GM11168 (cell line): ENCODE results near the gene SLC29A1.

Experiments used
- in situ Hi-C: fragments of 300-500 bp; cut with MboI; formaldehyde crosslinking; loops from one replicate; pipeline ENCODE4 v1.12.0; 2022; ENCODE audit warnings: low sequenced_read_pairs; ENCODE audit not compliant: unreplicated experiment

SLC29A1 gene

GRCh38 chr6:44264154-44265006 is 41.0 kb downstream of the SLC29A1 start:
- in situ Hi-C loops: no loop called here

GRCh38 chr6:44265007-44265721 is 41.8 kb downstream of the SLC29A1 start, which contains the start of gene NFKBIE:
Gene NFKBIE, minus strand, starts transcription at chr6:44265551. Its CDS starts 205 bp downstream, at chr6:44265346.
- in situ Hi-C loops: no loop called here

- in situ Hi-C loops: no loop called here
Measured at GRCh38 chr6:44265722-44266233, 42.4 kb downstream of the SLC29A1 start.

GRCh38 chr6:44266347-44266746 is 43.0 kb downstream of the SLC29A1 start:
- in situ Hi-C loops: no loop called here

- in situ Hi-C loops: no loop called here
Measured at GRCh38 chr6:44267252-44267651, 43.9 kb downstream of the SLC29A1 start.

GRCh38 chr6:44268095-44268628 is 44.8 kb downstream of the SLC29A1 start:
- in situ Hi-C loops: no loop called here

- in situ Hi-C loops: no loop called here
Measured at GRCh38 chr6:44269178-44269920, 46.0 kb downstream of the SLC29A1 start.

- in situ Hi-C loops: no loop called here
Measured at GRCh38 chr6:44269921-44270525, 46.6 kb downstream of the SLC29A1 start, which contains the start of gene TMEM151B. Gene TMEM151B, plus strand, starts transcription at chr6:44270450. Its CDS starts 293 bp downstream, at chr6:44270743.

GRCh38 chr6:44270526-44271405 is 47.4 kb downstream of the SLC29A1 start:
- in situ Hi-C loops: no loop called here

GRCh38 chr6:44271406-44271723 is 48.0 kb downstream of the SLC29A1 start:
- in situ Hi-C loops: no loop called here

GRCh38 chr6:44271914-44272313 is 48.5 kb downstream of the SLC29A1 start:
- in situ Hi-C loops: no loop called here

- in situ Hi-C loops: no loop called here
Measured at GRCh38 chr6:44272529-44272928, 49.1 kb downstream of the SLC29A1 start.

- in situ Hi-C loops: no loop called here
Measured at GRCh38 chr6:44272999-44273566, 49.7 kb downstream of the SLC29A1 start.

- in situ Hi-C loops: no loop called here
Measured at GRCh38 chr6:44273617-44274016, 50.2 kb downstream of the SLC29A1 start.

- in situ Hi-C loops: no loop called here
Measured at GRCh38 chr6:44275271-44275748, 51.9 kb downstream of the SLC29A1 start.

GRCh38 chr6:44275749-44276648 is 52.6 kb downstream of the SLC29A1 start:
- in situ Hi-C loops: no loop called here
